Chondrocyte (in vitro differentiated cells): Measurements from ENCODE around the gene RAB3IL1. TPM values are rescaled to one million over a fixed set of nuclear protein-coding genes. Genes with fewer than 3 reads are reported as not detected.

Experiments used
- DNase-seq: peaks from one replicate; pipeline ENCODE4 v3.0.0; 2021; ENCODE audit warnings: mixed read lengths, low spot score
- H3K27ac Mint-ChIP-seq: one replicate; pipeline ENCODE4 v1.8.0; 2021; ENCODE audit warnings: mild to moderate bottlenecking, moderate library complexity, mixed read lengths; ENCODE audit not compliant: unreplicated experiment
- H3K27me3 Mint-ChIP-seq: 2 replicates; pipeline ENCODE4 v1.8.0; 2021; ENCODE audit warnings: low read depth, mixed read lengths
- H3K36me3 Mint-ChIP-seq: 2 replicates; pipeline ENCODE4 v1.8.0; 2021; ENCODE audit warnings: low read depth, mixed read lengths
- H3K4me1 Mint-ChIP-seq: 2 replicates; pipeline ENCODE4 v1.8.0; 2021; ENCODE audit warnings: low read depth, mild to moderate bottlenecking, mixed read lengths
- H3K4me3 Mint-ChIP-seq: one replicate; pipeline ENCODE4 v1.8.0; 2021; ENCODE audit warnings: mild to moderate bottlenecking, moderate library complexity, mixed read lengths; ENCODE audit not compliant: unreplicated experiment
- H3K9me3 Mint-ChIP-seq: 2 replicates; pipeline ENCODE4 v1.8.0; 2021; ENCODE audit warnings: low read depth, mixed read lengths
- CTCF ChIP-seq: fragments of 200-600 bp; sonication (generic); IDR thresholded peaks from 2 replicates; pipeline ENCODE4 v1.5.0; 2021; ENCODE audit warnings: antibody characterized with exemption, mild to moderate bottlenecking, moderate library complexity
- total RNA-seq: library from RNA; stranded (reverse); gene quantifications from 3 replicates; pipeline ENCODE4 v1.2.1, GENCODE V29; 2021

The RAB3IL1 gene
- total RNA-seq, 1 donor from 2014 or later = 24.7 TPM

GRCh38 chr11:61905801-61906521 lies 11.4 kb downstream of the RAB3IL1 start:
- no peak for DNase-seq
- Mint-ChIP-seq H3K9me3 (no peaks in the 10 kb centered on the region), H3K36me3 (peaks cover 15% of the 10 kb centered on the region), H3K4me1 (no peaks in the 10 kb centered on the region), H3K27ac (no peak overlapping the region), H3K27me3 (no peaks in the 10 kb centered on the region), H3K4me3 (no peak overlapping the region)
- TF ChIP-seq CTCF = no peak

- no peaks in the 10 kb centered on the region for H3K27me3 Mint-ChIP-seq
- H3K9me3 Mint-ChIP-seq = no peaks in the 10 kb centered on the region
- no peak for DNase-seq
- no peaks in the 10 kb centered on the region for H3K4me1 Mint-ChIP-seq
- peaks cover 15% of the 10 kb centered on the region for H3K36me3 Mint-ChIP-seq
- H3K4me3 Mint-ChIP-seq = no peak overlapping the region
- no peak for TF ChIP-seq CTCF
- H3K27ac Mint-ChIP-seq = no peak overlapping the region
Observed at GRCh38 chr11:61905067-61905696, 12.2 kb downstream of the RAB3IL1 start.

GRCh38 chr11:61904539-61905048 lies 12.8 kb downstream of the RAB3IL1 start:
- Mint-ChIP-seq H3K27ac (no peak overlapping the region), H3K36me3 (peaks cover 15% of the 10 kb centered on the region), H3K4me1 (no peaks in the 10 kb centered on the region), H3K4me3 (no peak overlapping the region), H3K27me3 (no peaks in the 10 kb centered on the region), H3K9me3 (no peaks in the 10 kb centered on the region)
- no peak for TF ChIP-seq CTCF
- DNase-seq = no peak

GRCh38 chr11:61903845-61904244 lies 13.5 kb downstream of the RAB3IL1 start:
- no peak for DNase-seq

More at GRCh38 chr11:61903845-61904244, 13.5 kb downstream of the RAB3IL1 start:
- Mint-ChIP-seq H3K4me3 (no peak overlapping the region), H3K27ac (no peak overlapping the region), H3K4me1 (peaks cover 4% of the 10 kb centered on the region), H3K27me3 (no peaks in the 10 kb centered on the region), H3K36me3 (peaks cover 15% of the 10 kb centered on the region), H3K9me3 (no peaks in the 10 kb centered on the region)
- TF ChIP-seq CTCF = no peak
